WTC11 (cell line): ENCODE results near the gene PIWIL4. TPM values are rescaled to one million over a fixed set of nuclear protein-coding genes. Genes with fewer than 3 reads are reported as not detected.
"Not testable (repeated sequence)": the region's sequence is repeated elsewhere in the genome, so short reads cannot be mapped to it uniquely, and the experiment has no call there.

Source experiments
- ATAC-seq: fragments of 200-7000 bp; cut with Tn5 transposase; 2 replicates; pipeline ENCODE4 v1.10.0; 2021; ENCODE audit warnings: mild to moderate bottlenecking, moderate library complexity
- CTCF ChIA-PET: fragments of 300-600 bp; sonication (Branson Sonifier 250); formaldehyde crosslinking; loops from one replicate; lab custom pipeline; 2021; ENCODE audit warnings: antibody characterized with exemption; lab: Charles Lee
- POLR2A ChIA-PET: fragments of 350-600 bp; sonication (Branson Sonifier 250); formaldehyde crosslinking; loops from one replicate; lab custom pipeline; 2021; ENCODE audit warnings: antibody characterized with exemption; lab: Charles Lee
- DNase-seq: peaks from one replicate; pipeline ENCODE4 v3.0.0; 2021; ENCODE audit warnings: low spot score
- H3K27ac Mint-ChIP-seq: 2 replicates; pipeline ENCODE4 v1.8.0; 2021; ENCODE audit warnings: mixed read lengths
- H3K27me3 Mint-ChIP-seq: 2 replicates; pipeline ENCODE4 v1.8.0; 2021; ENCODE audit warnings: low read depth, mild to moderate bottlenecking, moderate library complexity, mixed read lengths
- H3K36me3 Mint-ChIP-seq: 2 replicates; pipeline ENCODE4 v1.8.0; 2021; ENCODE audit warnings: mixed read lengths
- H3K4me1 Mint-ChIP-seq: 2 replicates; pipeline ENCODE4 v1.8.0; 2022; ENCODE audit warnings: mixed read lengths
- H3K4me3 Mint-ChIP-seq: 2 replicates; pipeline ENCODE4 v1.8.0; 2021; ENCODE audit warnings: mild to moderate bottlenecking, moderate library complexity, mixed read lengths
- H3K9me3 Mint-ChIP-seq: 2 replicates; pipeline ENCODE4 v1.8.0; 2021; ENCODE audit warnings: mixed read lengths
- ATF1 ChIP-seq: sonication (generic); formaldehyde crosslinking; IDR thresholded peaks from 2 replicates; pipeline ENCODE4 v1.8.1; 2023; ENCODE audit warnings: mild to moderate bottlenecking, moderate library complexity, missing genetic modification reagents
- ATF3 ChIP-seq: sonication (generic); formaldehyde crosslinking; conservative IDR thresholded peaks from 2 replicates; pipeline ENCODE4 v1.8.1; 2022; ENCODE audit warnings: mild to moderate bottlenecking, missing genetic modification reagents
- FOXP4 ChIP-seq: sonication (generic); formaldehyde crosslinking; IDR thresholded peaks from 2 replicates; pipeline ENCODE4 v1.8.0; 2022; ENCODE audit warnings: mild to moderate bottlenecking, missing genetic modification reagents
- IRF1 ChIP-seq: sonication (generic); formaldehyde crosslinking; IDR thresholded peaks from 2 replicates; pipeline ENCODE4 v1.8.0; 2023; ENCODE audit warnings: missing genetic modification reagents
- NFE2L1 ChIP-seq: sonication (generic); formaldehyde crosslinking; IDR thresholded peaks from 2 replicates; pipeline ENCODE4 v1.8.1; 2023; ENCODE audit warnings: missing genetic modification reagents
- NR1H2 ChIP-seq: sonication (generic); formaldehyde crosslinking; IDR thresholded peaks from 2 replicates; pipeline ENCODE4 v1.9.0; 2021; ENCODE audit warnings: mild to moderate bottlenecking, moderate library complexity, missing genetic modification reagents
- NR3C1 ChIP-seq: sonication (generic); formaldehyde crosslinking; conservative IDR thresholded peaks from 2 replicates; pipeline ENCODE4 v1.8.1; 2023; ENCODE audit warnings: low read depth, mild to moderate bottlenecking, missing genetic modification reagents
- RELA ChIP-seq: sonication (generic); formaldehyde crosslinking; IDR thresholded peaks from 2 replicates; pipeline ENCODE4 v1.8.1; 2022; ENCODE audit warnings: missing genetic modification reagents, mild to moderate bottlenecking, borderline replicate concordance
- SP1 ChIP-seq: sonication (generic); formaldehyde crosslinking; conservative IDR thresholded peaks from 2 replicates; pipeline ENCODE4 v1.8.1; 2022; ENCODE audit warnings: missing genetic modification reagents
- TEAD1 ChIP-seq: sonication (generic); formaldehyde crosslinking; IDR thresholded peaks from 2 replicates; pipeline ENCODE4 v1.8.0; 2022; ENCODE audit warnings: mild to moderate bottlenecking, missing genetic modification reagents
- ZBTB43 ChIP-seq: sonication (generic); formaldehyde crosslinking; IDR thresholded peaks from 2 replicates; pipeline ENCODE4 v1.8.1; 2023; ENCODE audit warnings: mild to moderate bottlenecking, missing genetic modification reagents
- ZNF263 ChIP-seq: sonication (generic); formaldehyde crosslinking; IDR thresholded peaks from 2 replicates; pipeline ENCODE4 v1.8.1; 2022; ENCODE audit warnings: low read depth, mild to moderate bottlenecking, moderate library complexity, missing genetic modification reagents
- ZNF396 ChIP-seq: fragments of 250-450 bp; sonication (Bioruptor Pico); IDR thresholded peaks from 2 replicates; pipeline ENCODE4 v1.8.0; 2021; ENCODE audit warnings: mild to moderate bottlenecking, moderate library complexity, borderline replicate concordance
- ZNF671 ChIP-seq: fragments of 250-450 bp; sonication (Bioruptor Pico); IDR thresholded peaks from 2 replicates; pipeline ENCODE4 v1.8.0; 2021; ENCODE audit warnings: mild to moderate bottlenecking
- total RNA-seq: library from RNA; stranded (reverse); gene quantifications from 3 replicates; pipeline ENCODE4 v1.2.3, GENCODE V29; 2021

PIWIL4 gene
- total RNA-seq, 1 experiment from 2014 or later: 0.33 TPM

GRCh38 chr11:94638902-94639373, 71.8 kb downstream of the PIWIL4 start (continued):
- TF ChIP-seq ZBTB43: no peak
- no peak for TF ChIP-seq TEAD1 (CRISPR knock-in tag)
- no peak for TF ChIP-seq ZNF671
- no peak for TF ChIP-seq FOXP4 (CRISPR knock-in tag)
- no peak for TF ChIP-seq SP1
- TF ChIP-seq RELA (CRISPR knock-in tag): no peak

GRCh38 chr11:94639901-94640721, 72.9 kb downstream of the PIWIL4 start:
- H3K4me3 Mint-ChIP-seq: no peak overlapping the region
- POLR2A ChIA-PET: no interaction called here
- peaks cover 72% of the 10 kb centered on the region for H3K4me1 Mint-ChIP-seq
- peaks cover 23% of the 10 kb centered on the region for H3K36me3 Mint-ChIP-seq
- no peak overlapping the region for H3K27ac Mint-ChIP-seq
- H3K9me3 Mint-ChIP-seq: no peaks in the 10 kb centered on the region
- DNase-seq (no peak), ATAC-seq (peak; percentile 31)
- CTCF ChIA-PET: no interaction called here
- H3K27me3 Mint-ChIP-seq: no peaks in the 10 kb centered on the region; the same call in 1 of the 2 replicates
- TF ChIP-seq ZNF263 (CRISPR knock-in tag) (0 out of 2 replicates have a peak, but pooled peaks have one; percentile 44), ZNF396 (no peak), NFE2L1 (CRISPR knock-in tag) (no peak), RELA (CRISPR knock-in tag) (no peak)

GRCh38 chr11:94641167-94641761, 74.1 kb downstream of the PIWIL4 start:
- Mint-ChIP-seq H3K27me3 (no peaks in the 10 kb centered on the region; the same call in 1 of the 2 replicates), H3K36me3 (peaks cover 33% of the 10 kb centered on the region), H3K27ac (peak overlapping the region; percentile 62; the same call in 1 of the 2 replicates), H3K4me3 (peak overlapping the region; percentile 82), H3K9me3 (no peaks in the 10 kb centered on the region), H3K4me1 (peaks cover 79% of the 10 kb centered on the region)
- peak; percentile 65 for ATAC-seq
- ChIA-PET CTCF (no interaction called here), POLR2A (interaction anchor here (1.1 kb wide), 2 partner anchors 15 to 20 kb away, joined by 3 read pairs; no protein-coding TSS in a partner anchor)
- no peak for DNase-seq
- TF ChIP-seq ZNF396 (no peak), NR1H2 (CRISPR knock-in tag) (no peak), SP1 (no peak), ATF1 (CRISPR knock-in tag) (no peak), IRF1 (CRISPR knock-in tag) (no peak), NR3C1 (CRISPR knock-in tag) (no peak), ATF3 (CRISPR knock-in tag) (no peak)

- H3K9me3 Mint-ChIP-seq, POLR2A ChIA-PET, ATAC-seq, DNase-seq, H3K27me3 Mint-ChIP-seq, CTCF ChIA-PET: not testable (repeated sequence)
- Mint-ChIP-seq H3K4me1 (peaks cover 87% of the 10 kb centered on the region), H3K27ac (peak overlapping the region; percentile 80), H3K4me3 (peak overlapping the region; percentile 82), H3K36me3 (peaks cover 50% of the 10 kb centered on the region)
Observed at GRCh38 chr11:94643186-94643585, 76.0 kb downstream of the PIWIL4 start.
